Measurements from ENCODE around the gene ABCB4.

GRCh38 chr7:87427288-87427687 is 48.2 kb downstream of the ABCB4 start:
- TF ChIP-seq CTCF (IDR thresholded peaks at IDR 0.05) (no peak), POLR2AphosphoS5 (IDR thresholded peaks at IDR 0.05) (no peak), POLR2A (IDR thresholded peaks at IDR 0.05) (no peak)

Data from breast epithelium (tissue), 3 donors.